Measurements from ENCODE around the gene ATOH8. TPM values are rescaled to one million over a fixed set of nuclear protein-coding genes. Genes with fewer than 3 reads are reported as not detected.

The ATOH8 gene
- total RNA-seq, 1 donor from 2014 or later: 8.4 TPM

- peaks cover 94 to 99% (median 98%) of the 10 kb centered on the region in 3 donors for H3K4me1 ChIP-seq (ENCODE audit: control insufficient read depth in 3 of 3, insufficient read depth in 3 of 3, low read length in 3 of 3)
- peak overlapping the region; percentile 75 to 83 (median 81) for H3K9ac ChIP-seq (ENCODE audit: low read depth in 1 of 3, low read length in 3 of 3)
Measured at GRCh38 chr2:85772841-85773491, 19.2 kb downstream of the ATOH8 start.

GRCh38 chr2:85773692-85774091 lies 19.9 kb downstream of the ATOH8 start:
- H3K4me3 ChIP-seq (ENCODE audit: low read length in 3 of 3): peak overlapping the region; percentile 57 to 76 (median 64)
- H3K36me3 ChIP-seq (ENCODE audit: control insufficient read depth in 3 of 3, insufficient read depth in 3 of 3, low read length in 3 of 3): peaks cover 0 to 19% (median 0%) of the 10 kb centered on the region in 3 donors
- H3K27ac ChIP-seq (ENCODE audit: low read depth, low read length): peak overlapping the region; percentile 96
- H3K9me3 ChIP-seq (ENCODE audit: control insufficient read depth in 3 of 3, low read length in 3 of 3): no peaks in the 10 kb centered on the region
- H3K9ac ChIP-seq (ENCODE audit: low read depth in 1 of 3, low read length in 3 of 3): peak overlapping the region; percentile 75 to 83 (median 81)
- no peaks in the 10 kb centered on the region for H3K27me3 ChIP-seq (ENCODE audit: control insufficient read depth in 3 of 3, insufficient read depth in 3 of 3, low read length in 3 of 3)
- H3K4me1 ChIP-seq (ENCODE audit: control insufficient read depth in 3 of 3, insufficient read depth in 3 of 3, low read length in 3 of 3): peaks cover 94 to 99% (median 98%) of the 10 kb centered on the region in 3 donors

More at GRCh38 chr2:85772841-85773491, 19.2 kb downstream of the ATOH8 start:
- Histone ChIP-seq H3K27me3 (ENCODE audit: control insufficient read depth in 3 of 3, insufficient read depth in 3 of 3, low read length in 3 of 3) (no peaks in the 10 kb centered on the region), H3K36me3 (ENCODE audit: control insufficient read depth in 3 of 3, insufficient read depth in 3 of 3, low read length in 3 of 3) (peaks cover 0 to 20% (median 1%) of the 10 kb centered on the region in 3 donors), H3K27ac (ENCODE audit: low read depth, low read length) (peak overlapping the region; percentile 96), H3K9me3 (ENCODE audit: control insufficient read depth in 3 of 3, low read length in 3 of 3) (no peaks in the 10 kb centered on the region), H3K4me3 (ENCODE audit: low read length in 3 of 3) (peak overlapping the region; percentile 57 to 76 (median 64))

GRCh38 chr2:85774126-85774978 lies 20.6 kb downstream of the ATOH8 start:
- Histone ChIP-seq H3K4me1 (ENCODE audit: control insufficient read depth in 3 of 3, insufficient read depth in 3 of 3, low read length in 3 of 3) (peaks cover 94 to 99% (median 98%) of the 10 kb centered on the region in 3 donors), H3K9ac (ENCODE audit: low read depth in 1 of 3, low read length in 3 of 3) (peak overlapping the region; percentile 57 to 83 (median 81)), H3K4me3 (ENCODE audit: low read length in 3 of 3) (peak overlapping the region in 2 of 3 donors; percentile 4 to 76)

GRCh38 chr2:85775406-85776381 lies 21.9 kb downstream of the ATOH8 start:
- H3K27me3 ChIP-seq (ENCODE audit: control insufficient read depth in 3 of 3, insufficient read depth in 3 of 3, low read length in 3 of 3): no peaks in the 10 kb centered on the region
- H3K4me1 ChIP-seq (ENCODE audit: control insufficient read depth in 3 of 3, insufficient read depth in 3 of 3, low read length in 3 of 3): peaks cover 95 to 99% (median 98%) of the 10 kb centered on the region in 3 donors
- peak overlapping the region; percentile 96 for H3K27ac ChIP-seq (ENCODE audit: low read depth, low read length)
- peak overlapping the region; percentile 23 to 83 (median 81) for H3K9ac ChIP-seq (ENCODE audit: low read depth in 1 of 3, low read length in 3 of 3)
- H3K9me3 ChIP-seq (ENCODE audit: control insufficient read depth in 3 of 3, low read length in 3 of 3): no peaks in the 10 kb centered on the region
- peaks cover 0 to 25% (median 5%) of the 10 kb centered on the region in 3 donors for H3K36me3 ChIP-seq (ENCODE audit: control insufficient read depth in 3 of 3, insufficient read depth in 3 of 3, low read length in 3 of 3)
- no peak overlapping the region for H3K4me3 ChIP-seq (ENCODE audit: low read length in 3 of 3)

More at GRCh38 chr2:85774126-85774978, 20.6 kb downstream of the ATOH8 start:
- no peaks in the 10 kb centered on the region for H3K27me3 ChIP-seq (ENCODE audit: control insufficient read depth in 3 of 3, insufficient read depth in 3 of 3, low read length in 3 of 3)
- peaks cover 0 to 23% (median under 1%) of the 10 kb centered on the region in 3 donors for H3K36me3 ChIP-seq (ENCODE audit: control insufficient read depth in 3 of 3, insufficient read depth in 3 of 3, low read length in 3 of 3)
- peak overlapping the region; percentile 96 for H3K27ac ChIP-seq (ENCODE audit: low read depth, low read length)
- H3K9me3 ChIP-seq (ENCODE audit: control insufficient read depth in 3 of 3, low read length in 3 of 3): no peaks in the 10 kb centered on the region

DNA sequence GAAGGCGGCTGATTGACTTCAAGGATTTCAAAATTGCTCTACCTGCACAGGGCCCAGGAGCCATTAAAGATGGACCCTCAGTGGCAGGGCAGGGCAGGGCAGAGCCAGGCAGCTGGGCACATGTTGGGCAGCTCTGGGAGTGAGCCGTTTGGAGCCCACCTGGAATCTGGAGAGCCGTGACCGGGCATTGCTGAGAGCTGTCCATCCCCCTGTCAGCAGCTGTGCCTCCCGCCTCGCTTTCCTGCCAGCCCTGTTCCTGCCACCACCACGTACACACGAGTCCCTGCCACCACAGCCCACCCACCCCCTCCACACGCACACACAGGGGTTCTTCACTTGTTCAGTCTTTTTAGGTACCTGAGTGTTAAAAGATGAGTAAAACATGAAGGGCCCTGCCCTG lies 22.9 kb downstream of the ATOH8 start:
- H3K4me1 ChIP-seq (ENCODE audit: control insufficient read depth in 3 of 3, insufficient read depth in 3 of 3, low read length in 3 of 3): peaks cover 93 to 98% (median 96%) of the 10 kb centered on the region in 3 donors
- no peak overlapping the region for H3K27ac ChIP-seq (ENCODE audit: low read depth, low read length)
- peak overlapping the region in 2 of 3 donors; percentile 39 to 66 for H3K9ac ChIP-seq (ENCODE audit: low read depth in 1 of 3, low read length in 3 of 3)
- no peak overlapping the region for H3K4me3 ChIP-seq (ENCODE audit: low read length in 3 of 3)
- no peaks in the 10 kb centered on the region for H3K27me3 ChIP-seq (ENCODE audit: control insufficient read depth in 3 of 3, insufficient read depth in 3 of 3, low read length in 3 of 3)
- peaks cover 0 to 18% (median 5%) of the 10 kb centered on the region in 3 donors for H3K36me3 ChIP-seq (ENCODE audit: control insufficient read depth in 3 of 3, insufficient read depth in 3 of 3, low read length in 3 of 3)
- H3K9me3 ChIP-seq (ENCODE audit: control insufficient read depth in 3 of 3, low read length in 3 of 3): no peaks in the 10 kb centered on the region

- Histone ChIP-seq H3K9me3 (ENCODE audit: control insufficient read depth in 3 of 3, low read length in 3 of 3) (no peaks in the 10 kb centered on the region), H3K27me3 (ENCODE audit: control insufficient read depth in 3 of 3, insufficient read depth in 3 of 3, low read length in 3 of 3) (no peaks in the 10 kb centered on the region), H3K4me1 (ENCODE audit: control insufficient read depth in 3 of 3, insufficient read depth in 3 of 3, low read length in 3 of 3) (peaks cover 88 to 92% (median 90%) of the 10 kb centered on the region in 3 donors), H3K36me3 (ENCODE audit: control insufficient read depth in 3 of 3, insufficient read depth in 3 of 3, low read length in 3 of 3) (peaks cover 0 to 18% (median 5%) of the 10 kb centered on the region in 3 donors), H3K27ac (ENCODE audit: low read depth, low read length) (peak overlapping the region; percentile 22), H3K9ac (ENCODE audit: low read depth in 1 of 3, low read length in 3 of 3) (peak overlapping the region in 1 of 3 donors; percentile 66), H3K4me3 (ENCODE audit: low read length in 3 of 3) (peak overlapping the region in 1 of 3 donors; percentile 22)
Measured at GRCh38 chr2:85777441-85777861, 23.7 kb downstream of the ATOH8 start.

- Histone ChIP-seq H3K36me3 (ENCODE audit: control insufficient read depth in 3 of 3, insufficient read depth in 3 of 3, low read length in 3 of 3) (peaks cover 4 to 22% (median 5%) of the 10 kb centered on the region in 3 donors), H3K27ac (ENCODE audit: low read depth, low read length) (no peak overlapping the region), H3K9me3 (ENCODE audit: control insufficient read depth in 3 of 3, low read length in 3 of 3) (no peaks in the 10 kb centered on the region), H3K9ac (ENCODE audit: low read depth in 1 of 3, low read length in 3 of 3) (peak overlapping the region in 2 of 3 donors; percentile 24 to 73), H3K27me3 (ENCODE audit: control insufficient read depth in 3 of 3, insufficient read depth in 3 of 3, low read length in 3 of 3) (no peaks in the 10 kb centered on the region), H3K4me3 (ENCODE audit: low read length in 3 of 3) (peak overlapping the region in 1 of 3 donors; percentile 6), H3K4me1 (ENCODE audit: control insufficient read depth in 3 of 3, insufficient read depth in 3 of 3, low read length in 3 of 3) (peaks cover 74 to 80% (median 77%) of the 10 kb centered on the region in 3 donors)
Measured at GRCh38 chr2:85778646-85779379, 25.0 kb downstream of the ATOH8 start.

DNA sequence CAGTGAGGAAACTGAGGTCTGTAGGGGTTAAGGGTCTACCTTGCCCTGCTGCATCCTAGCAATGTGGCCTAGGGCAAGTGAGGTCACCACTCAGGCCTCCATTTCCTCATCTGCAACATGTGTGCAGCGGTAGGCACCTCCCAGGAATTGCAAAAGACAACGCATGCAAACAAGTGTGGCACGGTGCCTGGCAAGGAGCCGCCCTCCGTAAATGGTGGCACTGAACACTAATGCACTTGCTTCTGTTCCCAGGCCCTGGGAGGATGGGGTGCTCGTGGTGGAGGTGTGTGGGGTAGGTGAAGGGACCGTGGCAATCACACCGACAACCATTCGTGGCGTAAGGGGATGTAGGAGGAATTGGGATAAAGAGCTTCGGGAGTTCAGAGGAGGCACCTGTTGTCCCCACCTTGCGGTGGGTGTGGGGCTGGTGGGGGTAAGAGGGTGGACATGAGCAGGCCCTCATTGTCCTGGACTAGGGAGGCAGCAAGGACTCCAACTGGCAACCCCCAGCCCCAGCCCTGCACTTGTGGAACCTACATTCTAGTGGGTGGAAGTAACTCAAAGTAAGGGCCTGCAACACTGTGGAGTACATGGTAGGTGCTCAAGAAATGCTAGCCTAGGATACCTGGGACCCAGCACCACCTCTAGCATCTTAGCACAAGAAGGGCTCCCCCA lies 26.0 kb downstream of the ATOH8 start:
- H3K9ac ChIP-seq (ENCODE audit: low read depth in 1 of 3, low read length in 3 of 3): peak overlapping the region in 2 of 3 donors; percentile 34 to 73
- H3K27ac ChIP-seq (ENCODE audit: low read depth, low read length): peak overlapping the region; percentile 54
- H3K36me3 ChIP-seq (ENCODE audit: control insufficient read depth in 3 of 3, insufficient read depth in 3 of 3, low read length in 3 of 3): peaks cover 4 to 22% (median 5%) of the 10 kb centered on the region in 3 donors
- H3K27me3 ChIP-seq (ENCODE audit: control insufficient read depth in 3 of 3, insufficient read depth in 3 of 3, low read length in 3 of 3): no peaks in the 10 kb centered on the region
- no peaks in the 10 kb centered on the region for H3K9me3 ChIP-seq (ENCODE audit: control insufficient read depth in 3 of 3, low read length in 3 of 3)
- no peak overlapping the region for H3K4me3 ChIP-seq (ENCODE audit: low read length in 3 of 3)
- peaks cover 65 to 77% (median 71%) of the 10 kb centered on the region in 3 donors for H3K4me1 ChIP-seq (ENCODE audit: control insufficient read depth in 3 of 3, insufficient read depth in 3 of 3, low read length in 3 of 3)

Measured in skeletal muscle tissue (tissue), 4 donors.